ENCODE data around the gene ACSM6.

The ACSM6 gene

DNA sequence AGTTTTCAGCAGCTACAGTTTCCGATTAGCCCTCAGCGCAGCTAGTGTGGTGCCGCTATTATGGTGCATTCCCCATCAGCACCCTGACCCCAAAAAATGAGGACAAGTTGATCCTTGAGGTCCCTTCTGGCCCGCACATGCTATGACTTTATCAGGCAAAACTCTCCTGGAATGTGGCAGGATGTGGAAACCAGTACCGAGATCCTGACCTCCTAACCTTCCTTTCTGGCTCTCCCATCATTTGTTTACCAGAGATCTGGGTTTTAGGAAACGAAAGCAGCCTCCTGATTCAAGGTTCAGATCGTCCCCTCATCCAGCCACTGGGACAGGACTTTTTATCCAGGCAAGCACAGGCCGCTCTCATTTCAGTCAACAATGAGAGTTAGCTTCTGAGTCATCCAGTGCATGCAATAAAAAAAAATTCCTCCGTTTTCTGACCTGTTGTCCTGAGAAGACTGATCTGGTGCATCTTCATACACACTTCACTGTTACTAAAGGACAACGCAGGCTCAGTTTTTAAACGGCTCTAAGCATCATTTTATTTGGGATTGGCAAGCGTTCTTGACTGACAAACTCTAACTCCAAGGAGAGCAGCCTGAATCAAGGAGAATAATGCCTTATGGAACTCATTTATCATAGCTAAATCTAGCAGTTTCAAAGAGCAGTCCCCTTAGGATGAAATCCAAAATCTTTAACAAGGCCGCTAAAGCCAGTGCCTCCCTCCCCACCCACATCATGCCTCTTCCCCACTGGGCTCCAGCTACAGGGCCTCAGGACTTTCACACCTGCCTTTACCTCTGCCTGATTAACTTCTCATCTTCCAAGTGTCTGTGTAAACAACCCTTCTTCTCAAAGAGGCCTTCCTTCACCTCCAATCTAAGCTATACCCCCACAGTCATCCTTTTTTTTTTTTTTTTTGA lies 79.6 kb downstream of the ACSM6 start:
- no peak for DNase-seq

DNA sequence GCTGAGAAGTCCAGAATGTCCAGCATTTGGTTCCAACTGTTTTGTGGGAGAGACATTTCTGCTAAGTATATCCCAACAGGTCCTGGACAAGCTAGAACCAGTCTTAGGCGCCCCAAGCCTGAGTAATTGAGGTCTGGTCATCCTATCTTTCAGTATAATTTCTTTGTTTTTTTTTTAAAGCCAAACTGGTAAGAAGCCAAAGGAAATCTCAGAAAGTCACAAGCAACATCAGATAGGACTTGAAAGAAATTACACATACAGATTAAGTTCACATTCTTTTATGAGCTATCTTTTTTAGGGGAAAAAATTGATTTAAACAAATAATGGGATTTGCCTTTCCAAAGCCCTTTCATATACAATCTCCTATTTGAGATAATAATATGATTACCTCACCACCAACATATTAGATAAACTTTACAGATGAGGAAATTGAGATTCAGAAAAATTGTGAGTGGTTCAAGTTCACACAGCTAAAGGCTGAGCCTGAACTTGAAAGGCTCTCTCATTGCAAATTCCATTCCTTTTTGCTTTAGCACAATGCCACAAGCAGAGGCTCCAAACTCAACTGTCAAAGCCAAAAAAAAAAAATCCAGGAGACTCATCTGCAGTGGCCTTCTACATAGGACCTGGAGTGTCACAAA lies 81.8 kb downstream of the ACSM6 start:
- no peak for DNase-seq

DNA sequence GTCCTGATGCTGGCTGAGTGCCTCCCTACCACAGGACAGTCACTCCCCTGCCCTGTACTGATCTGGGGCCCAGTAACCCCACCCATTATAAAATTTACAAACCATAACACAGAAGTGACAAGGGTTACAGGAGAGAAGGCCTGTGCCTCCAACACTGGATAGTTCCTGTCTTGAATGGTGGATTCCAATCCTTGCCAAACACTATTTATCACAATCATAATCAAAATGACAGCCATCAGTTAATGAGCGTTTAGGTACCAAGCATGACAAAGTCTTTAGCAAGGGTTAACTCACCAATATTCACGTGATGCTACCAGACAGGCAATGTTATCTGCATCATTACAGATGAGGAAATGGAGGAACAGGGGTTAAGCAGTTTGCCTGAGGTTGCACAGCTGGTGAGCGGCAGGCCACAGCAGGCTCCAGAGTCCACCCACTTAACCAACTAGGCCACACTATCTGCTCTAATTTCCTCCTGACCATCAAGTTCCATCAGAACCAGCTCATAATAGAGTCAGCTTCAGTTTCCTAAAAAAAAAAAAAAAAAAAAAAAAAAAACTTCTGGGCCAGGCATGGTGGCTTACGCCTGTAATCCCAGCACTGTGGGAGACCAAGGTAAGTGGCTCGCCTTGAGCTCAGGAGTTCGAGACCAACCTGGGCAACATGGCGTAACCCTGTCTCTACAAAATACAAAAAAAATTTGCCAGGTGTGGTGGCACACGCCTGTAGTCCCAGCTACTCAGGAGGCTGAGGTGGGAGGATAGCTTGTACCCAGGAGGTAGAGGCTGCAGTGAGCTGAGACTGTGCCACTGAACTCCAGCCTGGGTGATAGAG lies 82.5 kb downstream of the ACSM6 start:
- DNase-seq = no peak

DNA sequence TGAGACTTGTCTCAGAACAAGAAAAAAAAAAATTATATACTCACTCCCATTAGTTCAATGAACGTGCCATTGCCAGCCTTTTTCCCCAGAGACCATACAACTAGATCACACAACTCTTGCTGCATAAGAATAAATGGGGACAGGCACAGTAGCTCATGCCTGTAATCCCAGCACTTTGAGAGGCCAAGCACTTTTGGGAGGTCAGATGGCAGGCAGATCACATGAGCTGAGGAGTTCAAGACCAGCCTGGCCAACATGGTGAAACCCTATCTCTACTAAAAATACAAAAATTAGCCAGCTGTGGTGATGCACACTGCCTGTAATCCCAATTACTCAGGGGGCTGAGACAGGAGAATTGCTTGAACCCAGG lies 83.1 kb downstream of the ACSM6 start:
- no peak for DNase-seq

DNA sequence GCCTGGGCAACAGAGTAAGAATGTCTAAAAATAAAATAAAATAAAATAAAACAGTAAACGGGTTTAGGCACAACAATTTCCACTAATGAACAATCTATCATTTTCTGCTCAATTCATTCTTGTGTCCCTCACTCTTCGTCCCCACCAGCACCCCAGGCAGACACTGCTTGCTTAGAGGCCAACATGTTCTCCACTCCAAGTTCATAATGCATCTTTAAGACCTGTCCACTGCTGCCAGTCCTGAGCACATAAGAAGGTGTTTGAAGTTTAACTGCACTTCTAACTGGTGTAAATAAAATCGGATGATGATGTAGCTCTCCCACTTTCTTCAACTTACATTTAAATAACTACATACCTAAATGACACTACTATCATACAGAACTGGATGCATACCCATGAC lies 83.6 kb downstream of the ACSM6 start:
- DNase-seq = no peak
